HEK293 (cell line): ENCODE results near the gene SRSF12.
A peak's percentile ranks its signal among the peaks of the same experiment; 100 is the strongest.

Experiments used
- CTCF ChIA-PET: fragments of 350-600 bp; formaldehyde crosslinking; extraction: SDS; loops from one replicate; lab custom pipeline; 2021; ENCODE audit warnings: antibody characterized with exemption; lab: Yijun Ruan, JAX
- POLR2A ChIA-PET: fragments of 300-600 bp; formaldehyde crosslinking; extraction: SDS; loops from one replicate; lab custom pipeline; 2020; ENCODE audit warnings: antibody characterized with exemption, inconsistent platforms; lab: Yijun Ruan, JAX
- H3K27ac ChIP-seq: fragments of 200-500 bp; sonication (Bioruptor generic); 2 replicates; pipeline ENCODE4 v1.5.1; 2014; ENCODE audit warnings: low read depth, low read length, control low read depth, inconsistent platforms; ENCODE audit errors: extremely low read depth
- H3K36me3 ChIP-seq, 2 experiments: fragments of 200-500 bp in 1 of 2; sonication (Bioruptor generic) in 1 of 2; 1 replicate in 1 of 2; 2 replicates in 1 of 2; pipeline ENCODE4 v1.5.1; 2014 to 2017; ENCODE audit warnings: inconsistent platforms in 2 of 2, low read length in 2 of 2; ENCODE audit not compliant: control insufficient read depth in 2 of 2, insufficient read depth in 1 of 2
- H3K4me1 ChIP-seq: fragments of 200-500 bp; sonication (Bioruptor generic); 2 replicates; pipeline ENCODE4 v1.5.1; 2014; ENCODE audit warnings: mild to moderate bottlenecking, low read length, inconsistent platforms; ENCODE audit not compliant: control insufficient read depth, insufficient read depth
- H3K4me3 ChIP-seq: 2 replicates; pipeline ENCODE4 v1.5.1; 2011; ENCODE audit warnings: low read depth, mild to moderate bottlenecking, control low read depth, low read length, moderate library complexity
- H3K9me3 ChIP-seq: fragments of 200-500 bp; sonication (Bioruptor generic); 2 replicates; pipeline ENCODE4 v1.5.1; 2014; ENCODE audit warnings: low read depth, low read length, inconsistent platforms; ENCODE audit not compliant: control insufficient read depth, insufficient read depth
- GFI1B ChIP-seq: fragments of 450-650 bp; formaldehyde crosslinking; IDR thresholded peaks from 2 replicates; pipeline ENCODE4 v1.5.1; 2016; ENCODE audit warnings: missing biosample characterization, missing genetic modification characterization
- IKZF3 ChIP-seq: fragments of 450-650 bp; IDR thresholded peaks from 2 replicates; pipeline ENCODE4 v1.5.0; 2018; ENCODE audit warnings: missing biosample characterization, mild to moderate bottlenecking, missing genetic modification characterization, moderate library complexity
- KLF8 ChIP-seq: fragments of 450-650 bp; formaldehyde crosslinking; IDR thresholded peaks from 2 replicates; pipeline ENCODE4 v1.5.1; 2016; ENCODE audit warnings: missing biosample characterization, missing genetic modification characterization
- PATZ1 ChIP-seq: fragments of 450-650 bp; formaldehyde crosslinking; IDR thresholded peaks from 2 replicates; pipeline ENCODE4 v1.5.1; 2016; ENCODE audit warnings: missing biosample characterization, missing genetic modification characterization
- PRDM1 ChIP-seq: fragments of 450-650 bp; formaldehyde crosslinking; IDR thresholded peaks from 2 replicates; pipeline ENCODE4; 2016; ENCODE audit warnings: missing biosample characterization, missing genetic modification characterization
- PRDM10 ChIP-seq: fragments of 450-650 bp; formaldehyde crosslinking; IDR thresholded peaks from 2 replicates; pipeline ENCODE4 v1.5.1; 2016; ENCODE audit warnings: missing biosample characterization, missing genetic modification characterization
- PRDM6 ChIP-seq: fragments of 450-650 bp; formaldehyde crosslinking; IDR thresholded peaks from 2 replicates; pipeline ENCODE4 v1.5.1; 2017; ENCODE audit warnings: missing biosample characterization, missing genetic modification characterization
- SCRT1 ChIP-seq: fragments of 450-650 bp; formaldehyde crosslinking; IDR thresholded peaks from 2 replicates; pipeline ENCODE4 v1.5.1; 2016; ENCODE audit warnings: missing biosample characterization, missing genetic modification characterization, borderline replicate concordance
- SP2 ChIP-seq: fragments of 450-650 bp; formaldehyde crosslinking; IDR thresholded peaks from 2 replicates; pipeline ENCODE4 v1.5.1; 2016; ENCODE audit warnings: missing biosample characterization, missing genetic modification characterization
- ZBTB21 ChIP-seq: fragments of 450-650 bp; formaldehyde crosslinking; IDR thresholded peaks from 2 replicates; pipeline ENCODE4 v1.5.1; 2017; ENCODE audit warnings: missing biosample characterization, missing genetic modification characterization
- ZNF157 ChIP-seq: fragments of 450-650 bp; formaldehyde crosslinking; IDR thresholded peaks from 2 replicates; pipeline ENCODE4 v1.5.1; 2016; ENCODE audit warnings: missing biosample characterization, missing genetic modification characterization
- ZNF211 ChIP-seq: fragments of 450-650 bp; formaldehyde crosslinking; IDR thresholded peaks from 2 replicates; pipeline ENCODE4 v1.5.1; 2016; ENCODE audit warnings: low read depth, missing biosample characterization, missing genetic modification characterization
- ZNF324 ChIP-seq: fragments of 450-650 bp; formaldehyde crosslinking; IDR thresholded peaks from 2 replicates; pipeline ENCODE4 v1.5.1; 2016; ENCODE audit warnings: missing biosample characterization, missing genetic modification characterization
- ZNF335 ChIP-seq: fragments of 450-650 bp; formaldehyde crosslinking; conservative IDR thresholded peaks from 2 replicates; pipeline ENCODE4 v1.5.1; 2016; ENCODE audit warnings: missing biosample characterization, missing genetic modification characterization
- ZNF362 ChIP-seq: fragments of 450-650 bp; formaldehyde crosslinking; IDR thresholded peaks from 2 replicates; pipeline ENCODE4 v1.5.1; 2016; ENCODE audit warnings: missing biosample characterization, missing genetic modification characterization
- ZNF366 ChIP-seq: fragments of 450-650 bp; formaldehyde crosslinking; conservative IDR thresholded peaks from 2 replicates; pipeline ENCODE4 v1.5.1; 2016; ENCODE audit warnings: missing biosample characterization, missing genetic modification characterization
- ZNF585B ChIP-seq: fragments of 450-650 bp; formaldehyde crosslinking; IDR thresholded peaks from 2 replicates; pipeline ENCODE4 v1.5.1; 2016; ENCODE audit warnings: missing biosample characterization, missing genetic modification characterization
- ZNF692 ChIP-seq: fragments of 450-650 bp; formaldehyde crosslinking; IDR thresholded peaks from 2 replicates; pipeline ENCODE4 v1.5.1; 2016; ENCODE audit warnings: missing biosample characterization, missing genetic modification characterization

SRSF12 gene

GRCh38 chr6:89146718-89147700 lies 29.1 kb upstream of the SRSF12 start:
- H3K9me3 ChIP-seq: no peaks in the 10 kb centered on the region
- H3K4me1 ChIP-seq: peaks cover 20% of the 10 kb centered on the region
- peak overlapping the region; percentile 93 for H3K27ac ChIP-seq
- TF ChIP-seq PRDM6 (tag by site-specific recombination) (peak; percentile 91), GFI1B (tag by site-specific recombination) (0 out of 2 replicates have a peak, but pooled peaks have one; percentile 41), KLF8 (0 out of 2 replicates have a peak, but pooled peaks have one; percentile 4), ZNF585B (no peak), ZNF335 (peak; percentile 85), ZBTB21 (peak; percentile 9; the same call in 1 of the 2 replicates), IKZF3 (tag by site-specific recombination) (no peak), ZNF366 (0 out of 2 replicates have a peak, but pooled peaks have one; percentile 45), PATZ1 (peak; percentile 10; the same call in 1 of the 2 replicates), PRDM10 (tag by site-specific recombination) (peak; percentile 92), SP2 (no peak)
- H3K36me3 ChIP-seq: peaks cover 9 to 20% of the 10 kb centered on the region in 2 experiments; a peak in 2 of 3 replicates
- peak overlapping the region; percentile 83 for H3K4me3 ChIP-seq
- ChIA-PET CTCF (interaction anchor here (0.6 to 4.7 kb wide), 8 partner anchors 11 to 447 kb away, joined by 3 to 23 read pairs (median 4); partner anchors contain the start of gene PNRC1), POLR2A (interaction anchor here (0.6 to 4.0 kb wide), 10 partner anchors 9 to 466 kb away, joined by 3 to 48 read pairs (median 6); partner anchors contain the start of genes PNRC1 and UBE2J1)

GRCh38 chr6:89145956-89146717 lies 28.3 kb upstream of the SRSF12 start, which contains the start of gene PM20D2:
Gene PM20D2 (plus strand): TSS chr6:89146055. CDS start chr6:89146145, 90 bp downstream.
- Histone ChIP-seq H3K36me3 (peaks cover under 1 to 12% of the 10 kb centered on the region in 2 experiments; a peak in 2 of 3 replicates), H3K4me1 (peaks cover 20% of the 10 kb centered on the region), H3K4me3 (peak within 1 kb of the TSS; percentile 83), H3K27ac (peak within 1 kb of the TSS; percentile 93), H3K9me3 (no peaks in the 10 kb centered on the region)
- CTCF ChIA-PET: interaction anchor here (0.9 to 4.7 kb wide), 4 partner anchors 12 to 163 kb away, joined by 3 to 23 read pairs (median 4); no protein-coding TSS in a partner anchor
- POLR2A ChIA-PET: interaction anchor here (0.9 to 4.0 kb wide), 10 partner anchors 12 to 265 kb away, joined by 3 to 48 read pairs (median 6); partner anchors contain the start of genes PNRC1, RNGTT, SRSF12 and UBE2J1
- TF ChIP-seq ZNF157 (no peak), PRDM1 (tag by site-specific recombination) (no peak), ZNF692 (tag by site-specific recombination) (peak; percentile 89), SCRT1 (no peak), ZNF211 (tag by site-specific recombination) (no peak), ZNF324 (tag by site-specific recombination) (no peak), ZNF362 (no peak)
